GM23338 (cell line): ENCODE results near the gene CIROP. TPM values are rescaled to one million over a fixed set of nuclear protein-coding genes. Genes with fewer than 3 reads are reported as not detected.

Experiments used
- ATAC-seq: fragments of 200-7000 bp; cut with Tn5 transposase; 3 replicates; pipeline ENCODE4 v1.9.1; 2020
- DNase-seq: peaks from one replicate; pipeline ENCODE4 v3.0.0-alpha.2; 2015; ENCODE audit warnings: low spot score
- H2AFZ ChIP-seq: fragments of 200-600 bp; sonication (generic); 2 replicates; pipeline ENCODE4 v1.8.0; 2016; ENCODE audit warnings: antibody characterized with exemption, mild to moderate bottlenecking, moderate library complexity
- H3F3A ChIP-seq: fragments of 200-600 bp; sonication (generic); replicated peaks from 2 replicates; pipeline ENCODE4 v1.8.0; 2017; ENCODE audit warnings: antibody characterized with exemption, mixed run types, low read depth
- H3K27ac ChIP-seq: fragments of 200-600 bp; sonication (generic); 2 replicates; pipeline ENCODE4 v1.6.1; 2016; ENCODE audit warnings: low read depth
- H3K27me3 ChIP-seq: fragments of 200-600 bp; sonication (generic); 2 replicates; pipeline ENCODE4 v1.8.0; 2016; ENCODE audit warnings: mild to moderate bottlenecking, mixed run types, moderate library complexity; ENCODE audit not compliant: insufficient read depth
- H3K36me3 ChIP-seq: fragments of 200-600 bp; sonication (generic); 2 replicates; pipeline ENCODE4 v1.8.0; 2016; ENCODE audit warnings: mild to moderate bottlenecking; ENCODE audit not compliant: insufficient read depth
- H3K4me1 ChIP-seq: fragments of 200-600 bp; sonication (generic); 2 replicates; pipeline ENCODE4 v1.8.0; 2016; ENCODE audit warnings: mild to moderate bottlenecking, moderate library complexity; ENCODE audit not compliant: insufficient read depth
- H3K4me2 ChIP-seq: fragments of 200-600 bp; sonication (generic); 2 replicates; pipeline ENCODE4 v1.7.1; 2017; ENCODE audit warnings: mixed run types
- H3K4me3 ChIP-seq: fragments of 200-600 bp; sonication (generic); 2 replicates; pipeline ENCODE4 v1.6.1; 2016; ENCODE audit warnings: mixed run types
- H3K79me2 ChIP-seq: fragments of 200-600 bp; sonication (generic); replicated peaks from 2 replicates; pipeline ENCODE4 v1.8.0; 2017; ENCODE audit warnings: mild to moderate bottlenecking; ENCODE audit not compliant: insufficient read depth
- H3K9me2 ChIP-seq: fragments of 200-600 bp; sonication (generic); 2 replicates; pipeline ENCODE4 v1.8.0; 2017; ENCODE audit not compliant: insufficient read depth
- H4K20me1 ChIP-seq: fragments of 200-600 bp; sonication (generic); replicated peaks from 2 replicates; pipeline ENCODE4 v1.8.0; 2017; ENCODE audit warnings: mild to moderate bottlenecking; ENCODE audit not compliant: insufficient read depth
- H3K27ac Mint-ChIP-seq: 2 replicates; pipeline ENCODE4 v1.8.0; 2020; ENCODE audit warnings: inconsistent platforms, mild to moderate bottlenecking, moderate library complexity, mixed read lengths
- H3K27me3 Mint-ChIP-seq: 3 replicates; pipeline ENCODE4 v1.8.0; 2022; ENCODE audit warnings: low read depth, mild to moderate bottlenecking, moderate library complexity, mixed read lengths, inconsistent platforms; ENCODE audit not compliant: insufficient read depth, poor library complexity
- H3K36me3 Mint-ChIP-seq: 3 replicates; pipeline ENCODE4 v1.8.0; 2021; ENCODE audit warnings: low read depth, mild to moderate bottlenecking, inconsistent platforms, moderate library complexity, mixed read lengths
- H3K4me1 Mint-ChIP-seq: 3 replicates; pipeline ENCODE4 v1.8.0; 2020; ENCODE audit warnings: mild to moderate bottlenecking, inconsistent platforms, mixed read lengths
- H3K4me3 Mint-ChIP-seq: 3 replicates; pipeline ENCODE4 v1.8.0; 2021; ENCODE audit warnings: moderate library complexity, mild to moderate bottlenecking, inconsistent platforms, mixed read lengths
- H3K9me3 Mint-ChIP-seq: 3 replicates; pipeline ENCODE4 v1.8.0; 2020; ENCODE audit warnings: moderate library complexity, mild to moderate bottlenecking, inconsistent platforms, mixed read lengths
- EZH2 ChIP-seq: fragments of 200-600 bp; sonication (generic); IDR thresholded peaks from one replicate; pipeline ENCODE4 v1.8.0; 2017; ENCODE audit warnings: antibody characterized with exemption, mild to moderate bottlenecking, low read depth; ENCODE audit not compliant: unreplicated experiment
- EZH2phosphoT487 ChIP-seq: fragments of 200-600 bp; sonication (generic); IDR thresholded peaks from one replicate; pipeline ENCODE4 v1.8.1; 2018; ENCODE audit warnings: antibody characterized with exemption; ENCODE audit not compliant: unreplicated experiment
- JUNB ChIP-seq: IDR thresholded peaks from one replicate; pipeline ENCODE4 v1.6.1; 2016; ENCODE audit warnings: antibody characterized with exemption; ENCODE audit not compliant: unreplicated experiment
- NANOG ChIP-seq: IDR thresholded peaks from 2 replicates; pipeline ENCODE4 v1.6.1; 2016; ENCODE audit warnings: antibody characterized with exemption, borderline replicate concordance
- POLR2AphosphoS5 ChIP-seq: IDR thresholded peaks from 2 replicates; pipeline ENCODE4 v1.6.1; 2016; ENCODE audit warnings: antibody characterized with exemption, low read depth
- STAT1 ChIP-seq: IDR thresholded peaks from one replicate; pipeline ENCODE4 v1.6.1; 2016; ENCODE audit warnings: antibody characterized with exemption; ENCODE audit not compliant: unreplicated experiment
- ZNF114 ChIP-seq: fragments of 250-450 bp; sonication (Bioruptor Pico); IDR thresholded peaks from 2 replicates; pipeline ENCODE4 v1.5.0; 2020; ENCODE audit warnings: mild to moderate bottlenecking, moderate library complexity
- ZNF331 ChIP-seq: fragments of 250-450 bp; sonication (Bioruptor Pico); IDR thresholded peaks from 2 replicates; pipeline ENCODE4 v1.5.0; 2020; ENCODE audit warnings: low read depth, mild to moderate bottlenecking, moderate library complexity
- polyA plus RNA-seq: library from polyadenylated mRNA; unstranded; fragments of >200 nt; fragmentation: Nextera tagmentation; extraction: Ambion mirVana; gene quantifications from 2 replicates; pipeline ENCODE4 v1.2.1, GENCODE V29; 2016
- total RNA-seq: library from RNA; depleted of rRNA; stranded (reverse); fragments of >200 nt; shearing (Covaris generic); gene quantifications from 2 replicates; pipeline ENCODE4 v1.2.3, GENCODE V29; 2014
- TF ChIP-seq, protein P1 (sequence below): fragments of 250-450 bp; sonication (Bioruptor Pico); IDR thresholded peaks from 2 replicates; pipeline ENCODE4 v1.5.0; 2020; ENCODE audit warnings: mild to moderate bottlenecking, moderate library complexity
- TF ChIP-seq, protein P2 (sequence below), 2 experiments: fragments of 200-600 bp in 1 of 2; sonication (generic) in 1 of 2; conservative IDR thresholded peaks; 2 replicates each; pipeline versions ENCODE4 v1.5.1 to v1.6.1; 2016 to 2017; ENCODE audit warnings: antibody characterized with exemption in 2 of 2, low read depth in 2 of 2, mild to moderate bottlenecking in 2 of 2, moderate library complexity in 1 of 2
- TF ChIP-seq, protein P3 (sequence below): IDR thresholded peaks from one replicate; pipeline ENCODE4 v1.6.1; 2018; ENCODE audit warnings: antibody characterized with exemption; ENCODE audit not compliant: unreplicated experiment
- TF ChIP-seq, protein P4 (sequence below): IDR thresholded peaks from 2 replicates; pipeline ENCODE4 v1.6.1; 2016; ENCODE audit warnings: antibody characterized with exemption

The CIROP gene
- total and polyA plus RNA-seq, 2 experiments from 2014 or later = not detected

DNA sequence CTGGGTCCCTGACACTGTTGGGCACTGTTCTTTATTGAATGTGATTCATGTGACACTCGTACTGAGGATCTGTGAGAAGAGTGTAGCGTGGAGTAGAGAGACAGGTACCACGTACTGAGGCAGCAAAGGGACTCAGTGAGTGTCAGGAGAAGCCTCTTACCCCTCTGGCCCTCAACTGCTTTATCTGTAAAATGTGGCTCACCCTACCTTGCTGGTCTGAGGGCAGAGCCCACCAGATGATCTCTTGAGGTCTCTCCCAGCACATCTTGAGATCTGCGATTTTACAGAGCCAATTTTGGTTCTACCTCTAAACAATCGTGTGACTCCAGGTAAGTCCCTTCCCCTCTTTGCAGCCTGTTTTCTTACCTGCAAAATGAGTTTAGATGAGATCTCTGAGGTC lies 11.1 kb upstream of the CIROP start (continued):
- TF ChIP-seq, protein P1, sequence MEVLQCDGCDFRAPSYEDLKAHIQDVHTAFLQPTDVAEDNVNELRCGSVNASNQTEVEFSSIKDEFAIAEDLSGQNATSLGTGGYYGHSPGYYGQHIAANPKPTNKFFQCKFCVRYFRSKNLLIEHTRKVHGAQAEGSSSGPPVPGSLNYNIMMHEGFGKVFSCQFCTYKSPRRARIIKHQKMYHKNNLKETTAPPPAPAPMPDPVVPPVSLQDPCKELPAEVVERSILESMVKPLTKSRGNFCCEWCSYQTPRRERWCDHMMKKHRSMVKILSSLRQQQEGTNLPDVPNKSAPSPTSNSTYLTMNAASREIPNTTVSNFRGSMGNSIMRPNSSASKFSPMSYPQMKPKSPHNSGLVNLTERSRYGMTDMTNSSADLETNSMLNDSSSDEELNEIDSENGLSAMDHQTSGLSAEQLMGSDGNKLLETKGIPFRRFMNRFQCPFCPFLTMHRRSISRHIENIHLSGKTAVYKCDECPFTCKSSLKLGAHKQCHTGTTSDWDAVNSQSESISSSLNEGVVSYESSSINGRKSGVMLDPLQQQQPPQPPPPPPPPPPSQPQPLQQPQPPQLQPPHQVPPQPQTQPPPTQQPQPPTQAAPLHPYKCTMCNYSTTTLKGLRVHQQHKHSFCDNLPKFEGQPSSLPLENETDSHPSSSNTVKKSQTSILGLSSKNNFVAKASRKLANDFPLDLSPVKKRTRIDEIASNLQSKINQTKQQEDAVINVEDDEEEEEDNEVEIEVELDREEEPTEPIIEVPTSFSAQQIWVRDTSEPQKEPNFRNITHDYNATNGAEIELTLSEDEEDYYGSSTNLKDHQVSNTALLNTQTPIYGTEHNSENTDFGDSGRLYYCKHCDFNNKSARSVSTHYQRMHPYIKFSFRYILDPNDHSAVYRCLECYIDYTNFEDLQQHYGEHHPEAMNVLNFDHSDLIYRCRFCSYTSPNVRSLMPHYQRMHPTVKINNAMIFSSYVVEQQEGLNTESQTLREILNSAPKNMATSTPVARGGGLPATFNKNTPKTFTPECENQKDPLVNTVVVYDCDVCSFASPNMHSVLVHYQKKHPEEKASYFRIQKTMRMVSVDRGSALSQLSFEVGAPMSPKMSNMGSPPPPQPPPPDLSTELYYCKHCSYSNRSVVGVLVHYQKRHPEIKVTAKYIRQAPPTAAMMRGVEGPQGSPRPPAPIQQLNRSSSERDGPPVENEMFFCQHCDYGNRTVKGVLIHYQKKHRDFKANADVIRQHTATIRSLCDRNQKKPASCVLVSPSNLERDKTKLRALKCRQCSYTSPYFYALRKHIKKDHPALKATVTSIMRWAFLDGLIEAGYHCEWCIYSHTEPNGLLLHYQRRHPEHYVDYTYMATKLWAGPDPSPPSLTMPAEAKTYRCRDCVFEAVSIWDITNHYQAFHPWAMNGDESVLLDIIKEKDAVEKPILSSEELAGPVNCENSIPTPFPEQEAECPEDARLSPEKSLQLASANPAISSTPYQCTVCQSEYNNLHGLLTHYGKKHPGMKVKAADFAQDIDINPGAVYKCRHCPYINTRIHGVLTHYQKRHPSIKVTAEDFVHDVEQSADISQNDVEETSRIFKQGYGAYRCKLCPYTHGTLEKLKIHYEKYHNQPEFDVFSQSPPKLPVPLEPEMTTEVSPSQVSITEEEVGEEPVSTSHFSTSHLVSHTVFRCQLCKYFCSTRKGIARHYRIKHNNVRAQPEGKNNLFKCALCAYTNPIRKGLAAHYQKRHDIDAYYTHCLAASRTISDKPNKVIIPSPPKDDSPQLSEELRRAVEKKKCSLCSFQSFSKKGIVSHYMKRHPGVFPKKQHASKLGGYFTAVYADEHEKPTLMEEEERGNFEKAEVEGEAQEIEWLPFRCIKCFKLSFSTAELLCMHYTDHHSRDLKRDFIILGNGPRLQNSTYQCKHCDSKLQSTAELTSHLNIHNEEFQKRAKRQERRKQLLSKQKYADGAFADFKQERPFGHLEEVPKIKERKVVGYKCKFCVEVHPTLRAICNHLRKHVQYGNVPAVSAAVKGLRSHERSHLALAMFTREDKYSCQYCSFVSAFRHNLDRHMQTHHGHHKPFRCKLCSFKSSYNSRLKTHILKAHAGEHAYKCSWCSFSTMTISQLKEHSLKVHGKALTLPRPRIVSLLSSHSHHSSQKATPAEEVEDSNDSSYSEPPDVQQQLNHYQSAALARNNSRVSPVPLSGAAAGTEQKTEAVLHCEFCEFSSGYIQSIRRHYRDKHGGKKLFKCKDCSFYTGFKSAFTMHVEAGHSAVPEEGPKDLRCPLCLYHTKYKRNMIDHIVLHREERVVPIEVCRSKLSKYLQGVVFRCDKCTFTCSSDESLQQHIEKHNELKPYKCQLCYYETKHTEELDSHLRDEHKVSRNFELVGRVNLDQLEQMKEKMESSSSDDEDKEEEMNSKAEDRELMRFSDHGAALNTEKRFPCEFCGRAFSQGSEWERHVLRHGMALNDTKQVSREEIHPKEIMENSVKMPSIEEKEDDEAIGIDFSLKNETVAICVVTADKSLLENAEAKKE = no peak
- no peak for TF ChIP-seq POLR2AphosphoS5
- TF ChIP-seq STAT1 = no peak

DNA sequence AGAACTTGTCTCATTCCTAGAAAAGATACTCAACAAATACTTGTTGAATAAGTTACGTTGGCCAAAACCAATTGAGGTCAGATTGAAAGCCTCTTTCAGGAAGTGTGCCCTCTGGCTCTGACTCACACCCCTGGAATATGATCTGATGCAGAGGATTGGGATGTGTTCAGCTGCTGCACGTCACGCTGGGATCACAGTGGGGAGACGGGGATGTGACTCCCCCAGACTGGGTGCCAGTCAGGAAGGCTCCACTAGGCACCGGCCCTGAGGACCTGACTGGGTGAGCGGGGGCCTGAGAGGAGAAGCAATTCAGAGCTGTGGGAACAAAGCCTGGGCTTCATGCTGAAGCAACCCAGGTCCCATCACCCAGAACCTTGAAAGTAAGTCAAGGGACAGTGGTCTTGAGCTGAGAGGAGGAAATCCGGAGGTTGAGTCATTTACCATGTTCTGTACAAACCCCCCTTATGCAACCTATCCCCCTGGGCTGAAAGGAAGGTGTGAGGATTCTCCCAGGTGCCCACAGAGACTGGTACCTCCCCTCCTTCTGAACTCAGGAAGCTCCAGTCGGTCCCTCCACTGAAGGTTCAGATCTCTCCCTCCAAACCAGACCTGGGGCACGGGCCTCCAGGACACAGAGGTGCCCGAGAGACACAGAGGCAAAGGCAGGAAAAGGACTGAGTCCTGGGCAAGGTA lies 10.4 kb upstream of the CIROP start:
- no peak overlapping the region for H3K4me3 ChIP-seq
- ATAC-seq (no peak), DNase-seq (no peak)
- no peaks in the 10 kb centered on the region; the same call in 2 of the 3 replicates for H3K36me3 Mint-ChIP-seq
- peaks cover 23% of the 10 kb centered on the region for H3K4me1 ChIP-seq
- no peak overlapping the region for H3K4me2 ChIP-seq
- H3F3A ChIP-seq = no peaks in the 10 kb centered on the region
- no peak overlapping the region for H3K27ac Mint-ChIP-seq
- peaks cover 8% of the 10 kb centered on the region for H3K27me3 Mint-ChIP-seq
- no peak overlapping the region for H3K27ac ChIP-seq
- H3K4me3 Mint-ChIP-seq = no peak overlapping the region
- H4K20me1 ChIP-seq = no peaks in the 10 kb centered on the region
- no peaks in the 10 kb centered on the region for H3K36me3 ChIP-seq
- peaks cover 29% of the 10 kb centered on the region for H3K4me1 Mint-ChIP-seq
- no peaks in the 10 kb centered on the region for H3K9me2 ChIP-seq
- no peaks in the 10 kb centered on the region for H3K27me3 ChIP-seq
- H2AFZ ChIP-seq = no peak overlapping the region
- H3K79me2 ChIP-seq = no peaks in the 10 kb centered on the region
- no peaks in the 10 kb centered on the region; the same call in 2 of the 3 replicates for H3K9me3 Mint-ChIP-seq
- TF ChIP-seq ZNF331 (CRISPR knock-in tag) = no peak
- TF ChIP-seq ZNF114 (CRISPR knock-in tag) = no peak
- no peak for TF ChIP-seq JUNB
- TF ChIP-seq, protein P2, sequence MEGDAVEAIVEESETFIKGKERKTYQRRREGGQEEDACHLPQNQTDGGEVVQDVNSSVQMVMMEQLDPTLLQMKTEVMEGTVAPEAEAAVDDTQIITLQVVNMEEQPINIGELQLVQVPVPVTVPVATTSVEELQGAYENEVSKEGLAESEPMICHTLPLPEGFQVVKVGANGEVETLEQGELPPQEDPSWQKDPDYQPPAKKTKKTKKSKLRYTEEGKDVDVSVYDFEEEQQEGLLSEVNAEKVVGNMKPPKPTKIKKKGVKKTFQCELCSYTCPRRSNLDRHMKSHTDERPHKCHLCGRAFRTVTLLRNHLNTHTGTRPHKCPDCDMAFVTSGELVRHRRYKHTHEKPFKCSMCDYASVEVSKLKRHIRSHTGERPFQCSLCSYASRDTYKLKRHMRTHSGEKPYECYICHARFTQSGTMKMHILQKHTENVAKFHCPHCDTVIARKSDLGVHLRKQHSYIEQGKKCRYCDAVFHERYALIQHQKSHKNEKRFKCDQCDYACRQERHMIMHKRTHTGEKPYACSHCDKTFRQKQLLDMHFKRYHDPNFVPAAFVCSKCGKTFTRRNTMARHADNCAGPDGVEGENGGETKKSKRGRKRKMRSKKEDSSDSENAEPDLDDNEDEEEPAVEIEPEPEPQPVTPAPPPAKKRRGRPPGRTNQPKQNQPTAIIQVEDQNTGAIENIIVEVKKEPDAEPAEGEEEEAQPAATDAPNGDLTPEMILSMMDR (conservative IDR thresholded peaks at IDR 0.05; ENCODE audit: low read depth in 2 of 2) = no peak
- no peak for TF ChIP-seq EZH2phosphoT487
- no peak for TF ChIP-seq NANOG
- no peak for TF ChIP-seq EZH2
- TF ChIP-seq POLR2AphosphoS5 = no peak
- TF ChIP-seq, protein P3, sequence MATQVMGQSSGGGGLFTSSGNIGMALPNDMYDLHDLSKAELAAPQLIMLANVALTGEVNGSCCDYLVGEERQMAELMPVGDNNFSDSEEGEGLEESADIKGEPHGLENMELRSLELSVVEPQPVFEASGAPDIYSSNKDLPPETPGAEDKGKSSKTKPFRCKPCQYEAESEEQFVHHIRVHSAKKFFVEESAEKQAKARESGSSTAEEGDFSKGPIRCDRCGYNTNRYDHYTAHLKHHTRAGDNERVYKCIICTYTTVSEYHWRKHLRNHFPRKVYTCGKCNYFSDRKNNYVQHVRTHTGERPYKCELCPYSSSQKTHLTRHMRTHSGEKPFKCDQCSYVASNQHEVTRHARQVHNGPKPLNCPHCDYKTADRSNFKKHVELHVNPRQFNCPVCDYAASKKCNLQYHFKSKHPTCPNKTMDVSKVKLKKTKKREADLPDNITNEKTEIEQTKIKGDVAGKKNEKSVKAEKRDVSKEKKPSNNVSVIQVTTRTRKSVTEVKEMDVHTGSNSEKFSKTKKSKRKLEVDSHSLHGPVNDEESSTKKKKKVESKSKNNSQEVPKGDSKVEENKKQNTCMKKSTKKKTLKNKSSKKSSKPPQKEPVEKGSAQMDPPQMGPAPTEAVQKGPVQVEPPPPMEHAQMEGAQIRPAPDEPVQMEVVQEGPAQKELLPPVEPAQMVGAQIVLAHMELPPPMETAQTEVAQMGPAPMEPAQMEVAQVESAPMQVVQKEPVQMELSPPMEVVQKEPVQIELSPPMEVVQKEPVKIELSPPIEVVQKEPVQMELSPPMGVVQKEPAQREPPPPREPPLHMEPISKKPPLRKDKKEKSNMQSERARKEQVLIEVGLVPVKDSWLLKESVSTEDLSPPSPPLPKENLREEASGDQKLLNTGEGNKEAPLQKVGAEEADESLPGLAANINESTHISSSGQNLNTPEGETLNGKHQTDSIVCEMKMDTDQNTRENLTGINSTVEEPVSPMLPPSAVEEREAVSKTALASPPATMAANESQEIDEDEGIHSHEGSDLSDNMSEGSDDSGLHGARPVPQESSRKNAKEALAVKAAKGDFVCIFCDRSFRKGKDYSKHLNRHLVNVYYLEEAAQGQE = no peak
- TF ChIP-seq, protein P4, sequence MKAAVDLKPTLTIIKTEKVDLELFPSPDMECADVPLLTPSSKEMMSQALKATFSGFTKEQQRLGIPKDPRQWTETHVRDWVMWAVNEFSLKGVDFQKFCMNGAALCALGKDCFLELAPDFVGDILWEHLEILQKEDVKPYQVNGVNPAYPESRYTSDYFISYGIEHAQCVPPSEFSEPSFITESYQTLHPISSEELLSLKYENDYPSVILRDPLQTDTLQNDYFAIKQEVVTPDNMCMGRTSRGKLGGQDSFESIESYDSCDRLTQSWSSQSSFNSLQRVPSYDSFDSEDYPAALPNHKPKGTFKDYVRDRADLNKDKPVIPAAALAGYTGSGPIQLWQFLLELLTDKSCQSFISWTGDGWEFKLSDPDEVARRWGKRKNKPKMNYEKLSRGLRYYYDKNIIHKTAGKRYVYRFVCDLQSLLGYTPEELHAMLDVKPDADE = no peak
